Activated CD4-positive, alpha-beta T cell treated with anti-CD3 and anti-CD28 coated beads for 48 hours (primary cell): Measurements from ENCODE around the gene PTBP1.

ENCODE experiments used
- DNase-seq: peaks from one replicate; pipeline ENCODE4 v3.0.0-alpha.2; 2020

The PTBP1 gene

GRCh38 chr19:855566-856120 is 58.4 kb downstream of the PTBP1 start:
- no peak for DNase-seq

GRCh38 chr19:858284-858683 is 61.0 kb downstream of the PTBP1 start:
- DNase-seq = no peak

- DNase-seq = no peak
Measured at GRCh38 chr19:858868-859843, 61.9 kb downstream of the PTBP1 start, which contains the start of gene CFD. TSS of gene CFD (plus strand) at chr19:859664. CDS start at chr19:859690, 26 bp downstream.

GRCh38 chr19:861141-861755 is 64.0 kb downstream of the PTBP1 start:
- DNase-seq = no peak
